HepG2 (cell line): Measurements from ENCODE around the gene HID1. TPM values are rescaled to one million over a fixed set of nuclear protein-coding genes. Genes with fewer than 3 reads are reported as not detected.
A peak's percentile ranks its signal among the peaks of the same experiment; 100 is the strongest.

Experiments
- CSRNP2 ChIP-seq: sonication (generic); formaldehyde crosslinking; conservative IDR thresholded peaks from 2 replicates; pipeline ENCODE4 v1.8.0; 2022; ENCODE audit warnings: low read depth, missing genetic modification reagents
- FIP1L1 ChIP-seq: fragments of 200-400 bp; formaldehyde crosslinking; IDR thresholded peaks from 2 replicates; pipeline ENCODE4 v1.6.1; 2018; ENCODE audit warnings: low read depth, mild to moderate bottlenecking, low read length, moderate library complexity, borderline replicate concordance; ENCODE audit not compliant: insufficient read depth
- GATA4 ChIP-seq: sonication (generic); IDR thresholded peaks from 2 replicates; pipeline ENCODE4 v1.6.1; 2016; ENCODE audit warnings: antibody characterized with exemption, low read depth, borderline replicate concordance
- GLMP ChIP-seq: sonication (generic); formaldehyde crosslinking; IDR thresholded peaks from 2 replicates; pipeline ENCODE4 v1.9.0; 2021; ENCODE audit warnings: missing genetic modification reagents, mild to moderate bottlenecking, borderline replicate concordance
- GPBP1L1 ChIP-seq: sonication (generic); formaldehyde crosslinking; IDR thresholded peaks from 2 replicates; pipeline ENCODE4 v1.5.0; 2020; ENCODE audit warnings: mild to moderate bottlenecking, missing genetic modification reagents
- MAX ChIP-seq: IDR thresholded peaks from 2 replicates; pipeline ENCODE4 v1.6.1; 2012; ENCODE audit warnings: inconsistent platforms
- MBD4 ChIP-seq: IDR thresholded peaks from 2 replicates; pipeline ENCODE4 v1.6.1; 2012; ENCODE audit warnings: low read length, inconsistent platforms, borderline replicate concordance
- MYPOP ChIP-seq: sonication (generic); formaldehyde crosslinking; IDR thresholded peaks from 2 replicates; pipeline ENCODE4 v1.8.1; 2023; ENCODE audit warnings: mild to moderate bottlenecking, moderate library complexity, missing genetic modification reagents
- YY1 ChIP-seq: IDR thresholded peaks from 2 replicates; pipeline ENCODE4 v1.6.1; 2011; ENCODE audit warnings: low read length, low read depth, moderate library complexity, mild to moderate bottlenecking; ENCODE audit not compliant: insufficient read depth, insufficient replicate concordance
- ZMAT3 ChIP-seq: sonication (generic); formaldehyde crosslinking; conservative IDR thresholded peaks from 2 replicates; pipeline ENCODE4 v1.7.0; 2021; ENCODE audit warnings: missing genetic modification reagents
- ZMYM4 ChIP-seq: sonication (generic); formaldehyde crosslinking; IDR thresholded peaks from 2 replicates; pipeline ENCODE4 v1.8.1; 2023; ENCODE audit warnings: mild to moderate bottlenecking, missing genetic modification reagents
- ZNF234 ChIP-seq: sonication (generic); formaldehyde crosslinking; conservative IDR thresholded peaks from 2 replicates; pipeline ENCODE4 v1.5.1; 2020; ENCODE audit warnings: mild to moderate bottlenecking, missing genetic modification reagents
- ZNF263 ChIP-seq: sonication (generic); formaldehyde crosslinking; IDR thresholded peaks from 2 replicates; pipeline ENCODE4 v1.4.0; 2020; ENCODE audit warnings: missing genetic modification reagents
- ZNF512B ChIP-seq: sonication (generic); formaldehyde crosslinking; IDR thresholded peaks from 2 replicates; pipeline ENCODE4 v1.5.1; 2020; ENCODE audit warnings: missing genetic modification reagents, mild to moderate bottlenecking, borderline replicate concordance
- ZNF564 ChIP-seq: sonication (generic); formaldehyde crosslinking; IDR thresholded peaks from 2 replicates; pipeline ENCODE4 v1.8.1; 2023; ENCODE audit warnings: mild to moderate bottlenecking, missing genetic modification reagents
- polyA plus RNA-seq, 8 experiments: library from polyadenylated mRNA; depleted of rRNA in 3 of 8; stranded (reverse) in 7 of 8; unstranded in 1 of 8; fragments of >200 nt; fragmentation: Illumina TruSeq in 4 of 8; extraction: Trizol in 4 of 8; gene quantifications; 2 replicates each; pipeline versions ENCODE4 v1.2.1 to v1.2.3, GENCODE V29; 2011 to 2016; ENCODE audit warnings: low read depth in 4 of 8, missing spikeins in 1 of 8, mixed read lengths in 1 of 8; ENCODE audit not compliant: insufficient read depth in 1 of 8
- total RNA-seq, 5 experiments: library from RNA; depleted of rRNA; stranded (reverse); fragments of >200 nt; fragmentation: Illumina TruSeq; extraction: Trizol; gene quantifications; 2 replicates each; pipeline ENCODE4 v1.2.3, GENCODE V29; 2016; ENCODE audit warnings: low read depth in 1 of 5

The HID1 gene
- total and polyA plus RNA-seq, 2 of the 13 experiments (the other 11 are each of a cell fraction or from before 2014, with no cell fraction given) = 2.1 to 10.6 TPM

GRCh38 chr17:74957935-74958740 lies 14.4 kb downstream of the HID1 start (continued):
- no peak for TF ChIP-seq ZNF512B
- no peak for TF ChIP-seq MYPOP (CRISPR knock-in tag)
- no peak for TF ChIP-seq ZNF263
- TF ChIP-seq GPBP1L1 (CRISPR knock-in tag) = no peak
- TF ChIP-seq MAX = peak; percentile 51; the same call in 1 of the 2 replicates
- no peak for TF ChIP-seq GLMP (CRISPR knock-in tag)
- TF ChIP-seq YY1 = peak; percentile 41
- no peak for TF ChIP-seq ZMYM4 (CRISPR knock-in tag)
- TF ChIP-seq FIP1L1 = no peak
- TF ChIP-seq ZMAT3 = no peak
- no peak for TF ChIP-seq CSRNP2 (CRISPR knock-in tag)
- TF ChIP-seq ZNF234 (CRISPR knock-in tag) = no peak
- TF ChIP-seq GATA4 = no peak
- no peak for TF ChIP-seq ZNF564 (CRISPR knock-in tag)
- TF ChIP-seq MBD4 = no peak
